GM04503 (cell line): Measurements from ENCODE around the gene PRMT6.
A peak's percentile ranks its signal among the peaks of the same experiment; 100 is the strongest.
"Not testable (repeated sequence)": the region's sequence is repeated elsewhere in the genome, so short reads cannot be mapped to it uniquely, and the experiment has no call there.

Source experiments
- DNase-seq: peaks from one replicate; pipeline ENCODE4 v3.0.0-alpha.2; 2012; ENCODE audit warnings: low read depth

PRMT6 gene

GRCh38 chr1:107056426-107057196 is at the start of gene PRMT6:
Gene PRMT6, plus strand, starts transcription at chr1:107056674. Its CDS starts 42 bp downstream, at chr1:107056716.
- no peak for DNase-seq

GRCh38 chr1:107009281-107009680 is 47.2 kb upstream of the PRMT6 start:
- DNase-seq: no peak

DNA sequence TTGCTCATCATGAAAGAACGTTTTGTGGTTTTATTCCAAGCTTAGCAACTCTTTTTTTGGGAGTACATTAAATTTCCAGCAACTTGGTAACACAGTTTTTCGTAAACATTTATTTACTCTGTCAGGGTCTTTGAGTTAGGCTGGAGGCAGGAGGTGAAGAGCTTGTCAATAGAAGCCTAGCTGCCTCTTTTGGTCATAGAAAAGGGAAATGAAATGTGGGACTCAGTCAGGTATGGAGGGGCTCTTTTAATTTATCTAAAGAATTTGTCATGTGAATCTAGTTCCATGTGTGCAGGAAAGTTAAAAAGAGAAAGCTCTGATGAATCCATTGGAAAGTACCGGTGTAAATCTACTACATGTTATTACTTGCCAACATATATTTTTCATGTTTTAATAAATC is 45.9 kb upstream of the PRMT6 start:
- DNase-seq: no peak

DNA sequence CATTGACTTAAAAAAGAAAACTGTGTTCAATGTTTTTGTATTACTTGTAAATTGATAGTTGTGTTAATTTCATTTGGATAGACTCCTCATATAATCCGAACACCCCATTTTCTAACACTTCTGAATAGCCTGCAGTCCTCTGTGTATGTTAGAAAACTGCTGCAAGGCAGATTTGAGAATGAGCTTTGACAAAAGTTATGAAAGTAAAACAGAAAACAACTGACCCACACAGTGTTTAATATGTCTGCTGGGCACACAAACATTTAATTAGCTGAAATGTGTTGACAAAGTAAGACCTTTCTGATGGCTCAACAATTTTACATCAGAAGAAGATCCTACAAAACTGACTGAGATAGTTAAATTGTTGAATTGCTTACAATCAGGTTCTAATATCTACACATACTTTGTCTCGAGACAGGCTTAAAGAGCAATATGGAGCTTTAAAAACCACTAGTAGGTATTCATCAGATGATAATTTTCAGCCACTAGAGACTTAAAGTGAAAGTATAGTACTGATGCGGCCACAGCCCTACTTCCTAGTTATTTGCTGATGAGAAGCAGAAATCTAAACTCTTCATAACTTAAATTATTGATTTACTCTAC is 40.0 kb upstream of the PRMT6 start:
- no peak for DNase-seq

DNA sequence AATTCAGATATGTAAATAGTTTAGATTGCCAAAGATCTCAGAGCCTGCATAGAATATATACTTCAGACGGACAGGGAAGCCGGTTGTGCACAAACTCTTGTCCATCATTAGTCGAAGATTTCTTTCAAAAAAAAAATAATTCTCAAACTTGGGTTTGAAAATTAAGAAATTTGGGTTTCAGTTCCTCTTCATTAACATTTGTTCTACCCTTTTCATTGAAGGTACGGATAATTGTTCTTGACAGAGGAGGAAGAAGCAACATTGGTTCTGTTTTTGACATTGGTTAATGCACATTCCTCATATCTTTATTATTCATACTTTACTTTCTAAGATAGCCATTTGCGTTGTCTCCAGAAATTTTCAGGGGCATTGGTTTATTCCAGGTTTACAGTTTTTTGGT is 38.0 kb upstream of the PRMT6 start:
- no peak for DNase-seq

DNA sequence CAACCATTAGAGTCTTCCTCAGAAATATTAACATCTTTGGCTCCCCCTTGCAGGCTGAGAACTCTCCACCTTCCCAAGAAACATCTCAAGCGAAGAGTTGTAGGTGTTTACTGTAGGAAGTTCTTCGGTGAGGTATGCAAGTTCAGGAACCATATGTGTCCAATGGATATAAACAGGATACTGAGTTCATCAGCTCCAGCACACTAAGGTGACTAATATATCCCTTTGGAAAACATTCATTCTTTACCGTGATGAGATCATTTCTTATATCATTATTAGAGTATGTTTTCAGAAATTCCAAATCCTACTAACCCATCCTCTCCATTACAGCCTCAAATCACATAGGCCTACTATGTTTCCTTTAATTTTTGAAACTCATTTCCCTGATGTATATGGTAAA is 37.3 kb upstream of the PRMT6 start:
- DNase-seq: no peak

DNA sequence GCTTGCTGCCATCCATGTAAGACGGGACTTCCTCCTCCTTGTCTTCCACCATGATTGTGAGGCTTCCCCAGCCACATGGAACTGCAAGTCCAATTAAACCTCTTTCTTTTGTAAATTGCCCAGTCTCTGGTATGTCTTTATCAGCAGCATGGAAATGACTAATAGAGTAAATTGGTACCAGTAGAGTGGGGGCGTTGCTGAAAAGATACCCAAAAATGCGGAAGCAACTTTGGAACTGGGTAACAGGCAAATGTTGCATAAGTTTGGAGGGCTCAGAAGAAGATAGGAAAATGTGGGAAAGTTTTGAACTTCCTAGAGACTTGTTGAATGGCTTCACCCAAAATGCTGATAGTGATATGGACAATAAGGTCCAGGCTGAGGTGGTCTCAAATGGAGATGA is 17.6 kb upstream of the PRMT6 start:
- not testable (repeated sequence) for DNase-seq

- not testable (repeated sequence) for DNase-seq
Measured at GRCh38 chr1:107044310-107045220, 11.9 kb upstream of the PRMT6 start.

- no peak for DNase-seq
Measured at GRCh38 chr1:107047602-107048001, 8.9 kb upstream of the PRMT6 start.

DNA sequence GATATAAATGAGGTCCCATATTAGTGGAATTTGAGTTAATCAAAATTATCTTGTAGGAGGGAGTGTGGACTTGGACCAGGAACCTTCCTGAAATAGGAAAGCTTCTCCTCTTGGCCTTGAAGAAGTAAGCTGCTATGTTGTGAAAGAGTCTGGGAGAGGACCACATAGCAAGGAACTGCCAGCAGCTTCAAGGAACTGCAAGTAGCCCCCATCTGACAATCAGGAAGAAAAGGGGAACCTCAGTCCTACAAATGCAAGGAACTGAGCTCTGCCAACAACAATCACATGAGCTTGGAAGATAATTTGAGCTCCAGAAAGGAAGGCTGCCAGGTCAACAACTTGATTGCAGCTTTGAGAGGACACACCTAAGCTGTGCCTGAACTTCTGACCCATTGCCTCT is 8.2 kb upstream of the PRMT6 start:
- DNase-seq: no peak

DNA sequence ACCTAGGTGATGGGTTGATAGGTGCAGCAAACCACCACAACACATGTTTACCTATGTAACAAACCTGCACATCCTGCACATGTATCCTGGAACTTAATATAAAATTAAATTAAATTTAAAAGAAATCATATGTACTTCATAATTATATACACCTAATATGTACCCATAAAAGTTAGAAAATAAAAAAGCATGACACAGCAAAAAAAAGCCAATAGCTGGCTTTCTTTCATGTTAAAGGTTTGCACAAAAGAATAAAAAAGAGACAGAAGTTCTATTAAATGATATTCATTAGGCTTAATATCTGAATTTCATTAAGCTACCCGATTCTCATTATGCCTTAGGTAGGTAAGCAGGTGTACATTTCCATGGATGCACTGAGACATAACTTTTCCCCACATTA is 5.2 kb upstream of the PRMT6 start:
- DNase-seq: no peak

GRCh38 chr1:107055919-107056425 is 502 bp upstream of the PRMT6 start:
- not testable (repeated sequence) for DNase-seq

DNA sequence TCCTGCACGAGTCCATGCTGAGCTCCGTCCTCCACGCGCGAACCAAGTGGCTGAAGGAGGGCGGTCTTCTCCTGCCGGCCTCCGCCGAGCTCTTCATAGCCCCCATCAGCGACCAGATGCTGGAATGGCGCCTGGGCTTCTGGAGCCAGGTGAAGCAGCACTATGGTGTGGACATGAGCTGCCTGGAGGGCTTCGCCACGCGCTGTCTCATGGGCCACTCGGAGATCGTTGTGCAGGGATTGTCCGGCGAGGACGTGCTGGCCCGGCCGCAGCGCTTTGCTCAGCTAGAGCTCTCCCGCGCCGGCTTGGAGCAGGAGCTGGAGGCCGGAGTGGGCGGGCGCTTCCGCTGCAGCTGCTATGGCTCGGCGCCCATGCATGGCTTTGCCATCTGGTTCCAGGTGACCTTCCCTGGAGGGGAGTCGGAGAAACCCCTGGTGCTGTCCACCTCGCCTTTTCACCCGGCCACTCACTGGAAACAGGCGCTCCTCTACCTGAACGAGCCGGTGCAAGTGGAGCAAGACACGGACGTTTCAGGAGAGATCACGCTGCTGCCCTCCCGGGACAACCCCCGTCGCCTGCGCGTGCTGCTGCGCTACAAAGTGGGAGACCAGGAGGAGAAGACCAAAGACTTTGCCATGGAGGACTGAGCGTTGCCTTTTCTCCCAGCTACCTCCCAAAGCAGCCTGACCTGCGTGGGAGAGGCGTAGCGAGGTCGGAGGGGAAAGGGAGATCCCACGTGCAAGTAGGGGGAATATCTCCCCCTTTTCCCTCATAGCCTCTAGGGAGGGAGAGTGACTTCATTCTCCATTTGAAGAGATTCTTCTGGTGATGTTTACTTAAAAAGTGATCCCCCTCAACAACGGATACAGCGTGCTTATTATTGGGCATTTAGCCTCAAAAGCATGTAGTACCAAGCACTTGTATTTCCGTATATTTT is 991 bp downstream of the PRMT6 start:
- DNase-seq: no peak

DNA sequence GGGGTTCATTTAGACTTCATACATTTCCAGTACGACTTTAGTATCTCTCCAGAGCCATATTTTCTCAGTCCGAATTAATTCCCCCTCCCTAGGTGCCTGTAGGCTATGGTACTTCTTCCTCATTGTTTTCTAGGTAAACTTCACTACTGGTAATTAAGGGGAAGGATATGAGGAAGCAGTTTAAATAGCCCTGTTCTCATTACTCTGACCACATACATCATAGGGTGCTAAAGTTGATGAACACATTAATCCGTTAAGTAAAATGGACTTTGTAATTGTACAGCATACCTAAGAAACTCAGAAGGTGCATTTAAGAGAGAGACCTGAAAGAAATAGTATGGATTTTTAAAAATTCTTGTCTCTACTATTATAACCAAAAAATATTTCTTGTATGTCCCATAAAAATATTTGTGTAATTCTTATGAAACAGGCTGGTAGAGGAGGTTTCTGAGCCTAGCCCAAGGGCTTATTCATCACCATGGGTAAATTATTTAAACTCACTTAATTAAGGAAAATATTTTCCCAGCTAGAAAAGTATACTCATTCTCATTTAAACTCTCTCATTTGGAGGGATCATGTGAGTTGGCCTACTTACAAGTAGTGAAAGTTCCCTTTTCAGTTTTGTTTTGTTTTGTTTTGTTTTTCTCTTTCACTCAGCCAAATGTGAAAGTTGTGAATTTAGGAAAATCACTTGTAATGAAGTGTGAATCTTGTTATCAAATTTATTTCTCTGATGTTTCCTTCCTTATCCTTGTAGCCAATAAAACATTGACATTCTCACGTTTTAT is 2.0 kb downstream of the PRMT6 start:
- no peak for DNase-seq

- no peak for DNase-seq
Measured at GRCh38 chr1:107061886-107062285, 5.4 kb downstream of the PRMT6 start.

- DNase-seq: no peak
Measured at GRCh38 chr1:107073493-107073892, 17.0 kb downstream of the PRMT6 start.

- DNase-seq: peak; percentile 93
Measured at GRCh38 chr1:107076841-107077240, 20.4 kb downstream of the PRMT6 start.

DNA sequence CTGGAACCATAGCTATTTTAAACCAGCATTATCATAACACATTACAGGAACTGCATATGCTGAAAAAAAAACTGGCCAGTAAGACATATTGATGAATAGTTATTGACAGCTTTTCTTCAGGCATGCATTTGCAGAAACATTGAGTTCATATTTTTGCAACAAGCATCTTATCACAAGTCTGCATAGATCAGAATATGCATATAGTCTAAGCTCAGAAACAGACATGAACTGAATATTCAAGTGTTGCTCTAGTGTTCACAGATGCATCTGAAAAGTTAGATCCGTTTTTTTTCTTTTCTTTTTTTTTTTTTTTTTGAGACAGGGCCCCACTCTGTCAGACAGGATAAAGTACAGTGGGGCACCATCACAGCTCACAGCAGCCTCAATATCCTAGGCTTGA is 22.8 kb downstream of the PRMT6 start:
- no peak for DNase-seq

GRCh38 chr1:107081102-107081501 is 24.6 kb downstream of the PRMT6 start:
- DNase-seq: no peak

DNA sequence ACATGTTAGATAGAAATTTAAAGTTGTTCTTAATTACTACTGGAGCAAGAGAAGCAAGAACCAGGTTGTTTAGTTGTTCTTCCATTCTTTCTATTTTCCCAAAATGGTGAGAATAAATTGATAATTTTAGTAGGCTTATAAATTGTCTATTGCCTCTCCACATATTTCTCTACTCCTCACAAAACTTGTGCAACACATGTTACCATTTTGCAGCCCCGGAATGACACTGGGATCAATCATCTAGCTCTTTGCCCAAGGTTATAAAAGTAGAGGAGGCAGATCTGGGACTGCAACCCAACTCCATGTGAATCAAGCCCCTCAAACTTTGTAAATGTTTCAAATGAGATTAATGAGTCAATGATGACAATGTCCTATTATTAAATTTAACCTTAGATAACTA is 34.9 kb downstream of the PRMT6 start:
- DNase-seq: no peak

- not testable (repeated sequence) for DNase-seq
Measured at GRCh38 chr1:107093395-107093794, 36.9 kb downstream of the PRMT6 start.
